ENCODE measurements around the gene HK1.
"Not testable (repeated sequence)": the region's sequence is repeated elsewhere in the genome, so short reads cannot be mapped to it uniquely, and the experiment has no call there.

The HK1 gene

GRCh38 chr10:69425041-69425440 is 146.7 kb downstream of the HK1 start:
- no peak for DNase-seq (ENCODE audit: low spot score)

DNA sequence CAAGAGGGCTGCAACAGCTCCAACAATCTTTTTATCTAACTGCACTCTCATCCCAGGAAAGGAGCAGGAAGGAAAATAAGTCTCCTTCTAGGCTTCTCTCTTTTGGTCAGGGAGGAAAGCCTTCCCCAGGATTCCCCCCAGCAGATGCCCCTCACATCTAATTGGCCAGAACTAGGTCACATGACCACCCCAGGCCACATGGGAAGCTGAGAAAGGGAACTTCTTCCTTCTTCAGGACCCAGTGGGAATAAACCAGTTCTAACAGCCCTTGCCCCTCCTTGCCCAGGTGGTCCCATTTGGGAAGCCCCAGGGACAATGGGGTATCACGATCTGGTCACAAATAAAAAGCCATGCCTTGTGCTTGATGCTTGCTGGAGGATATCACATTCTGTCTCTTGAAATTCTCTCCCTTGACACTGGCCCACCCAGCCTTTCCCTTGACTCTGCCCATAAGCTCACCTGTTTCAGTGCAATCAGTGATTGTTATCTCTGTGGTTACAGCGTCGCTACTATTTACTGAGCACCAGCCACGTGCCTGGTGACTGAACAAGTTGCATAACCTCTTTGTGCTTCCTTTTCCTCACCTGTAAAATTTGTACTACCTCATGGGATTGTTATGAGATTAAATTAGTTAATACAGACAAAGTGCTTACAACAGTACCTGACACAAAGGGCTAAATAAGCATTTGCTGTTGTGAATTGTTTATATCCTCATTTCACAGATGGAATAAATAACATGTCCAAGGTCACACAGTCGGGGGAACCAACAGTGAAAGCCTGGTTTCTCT is 147.4 kb downstream of the HK1 start:
- DNase-seq (ENCODE audit: low spot score): no peak

DNA sequence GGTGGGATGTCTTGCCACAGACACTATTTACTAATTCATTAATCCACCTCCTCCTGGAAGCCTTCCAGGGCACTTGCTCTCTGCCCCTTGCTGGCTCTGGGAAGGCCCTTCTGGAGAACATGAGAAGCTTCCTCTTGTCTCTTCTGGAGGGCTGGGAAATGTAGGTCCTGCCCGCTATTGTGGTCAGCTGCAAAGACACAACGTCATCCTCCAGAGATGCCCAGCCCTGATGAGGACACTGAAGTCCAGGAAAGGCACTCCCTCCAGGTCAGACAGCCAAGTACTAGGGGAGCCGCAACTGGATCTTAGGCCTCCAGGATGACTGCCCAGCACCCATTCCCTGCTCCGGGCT is 148.1 kb downstream of the HK1 start:
- no peak for DNase-seq (ENCODE audit: low spot score)

GRCh38 chr10:69428165-69428564 is 149.9 kb downstream of the HK1 start:
- DNase-seq (ENCODE audit: low spot score): no peak

DNA sequence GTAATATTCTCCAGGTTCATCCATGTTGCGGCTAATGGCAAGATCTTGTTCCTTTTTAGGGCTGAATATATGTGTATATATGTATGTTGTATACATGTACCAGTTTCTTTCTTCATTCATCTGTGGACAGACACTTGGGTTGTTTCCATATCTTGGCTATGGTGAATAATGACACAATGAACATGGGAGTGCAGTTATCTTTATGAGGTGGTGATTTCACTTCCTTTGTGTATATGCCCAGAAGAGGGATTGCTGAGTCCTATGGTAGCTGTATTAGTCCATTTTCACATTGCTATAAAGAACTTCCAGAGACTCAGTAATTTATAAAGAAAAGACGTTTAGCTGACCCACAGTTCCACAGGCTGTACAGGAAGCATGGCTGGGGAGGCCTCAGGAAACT is 155.9 kb downstream of the HK1 start:
- no peak for DNase-seq (ENCODE audit: low spot score)

DNA sequence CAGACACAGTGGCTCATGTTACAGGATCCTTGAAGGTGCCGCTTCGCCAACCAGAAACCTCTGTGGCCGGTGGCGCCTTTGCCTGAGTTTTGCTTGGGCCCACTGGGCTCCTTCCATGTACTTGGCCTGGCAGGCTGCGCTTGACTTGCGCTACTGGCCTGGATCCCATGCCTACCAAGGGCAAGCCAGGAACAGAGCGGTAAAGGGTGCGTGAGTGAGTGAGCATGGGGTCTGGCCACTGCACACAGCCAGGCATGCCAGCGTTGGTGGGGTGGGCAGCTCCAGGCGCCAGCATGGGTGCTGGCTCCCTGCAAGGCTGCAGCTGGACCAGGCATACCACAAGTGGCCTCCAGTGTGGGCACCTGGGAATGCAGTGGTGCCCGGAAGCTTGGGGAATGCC is 156.6 kb downstream of the HK1 start:
- no peak for DNase-seq (ENCODE audit: low spot score)

- no peak for DNase-seq (ENCODE audit: low spot score)
Measured at GRCh38 chr10:69435966-69436520, 157.7 kb downstream of the HK1 start.

GRCh38 chr10:69437321-69438259 is 159.3 kb downstream of the HK1 start:
- DNase-seq (ENCODE audit: low spot score): no peak

GRCh38 chr10:69438536-69439349 is 160.4 kb downstream of the HK1 start:
- DNase-seq (ENCODE audit: low spot score): peak; percentile 55

GRCh38 chr10:69439350-69439739 is 161.0 kb downstream of the HK1 start:
- DNase-seq (ENCODE audit: low spot score): peak; percentile 50

GRCh38 chr10:69439813-69440506 is 161.7 kb downstream of the HK1 start:
- no peak for DNase-seq (ENCODE audit: low spot score)

GRCh38 chr10:69443354-69443753 is 165.1 kb downstream of the HK1 start:
- DNase-seq (ENCODE audit: low spot score): no peak

GRCh38 chr10:69445041-69445440 is 166.7 kb downstream of the HK1 start:
- DNase-seq (ENCODE audit: low spot score): no peak

DNA sequence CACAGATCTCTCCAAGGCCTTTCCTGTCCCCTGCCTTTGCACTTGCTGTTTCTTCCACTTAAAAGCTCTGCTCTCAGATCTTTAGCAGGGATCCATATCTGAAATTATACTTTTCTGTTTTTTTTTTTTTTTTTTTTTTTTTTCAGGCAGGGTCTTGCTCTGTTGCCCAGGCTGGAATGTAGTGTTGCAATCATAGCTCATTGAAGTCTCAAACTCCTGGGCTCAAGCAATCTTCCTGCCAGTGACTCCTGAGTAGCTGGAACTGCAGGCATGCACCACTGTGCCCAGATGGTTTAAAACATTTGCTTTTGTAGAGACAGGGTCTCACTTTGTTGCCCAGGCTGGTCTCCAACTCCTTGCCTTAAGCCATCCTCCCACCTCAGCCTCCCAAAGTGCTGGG is 167.9 kb downstream of the HK1 start:
- DNase-seq (ENCODE audit: low spot score): no peak

GRCh38 chr10:69446650-69447151 is 168.4 kb downstream of the HK1 start:
- no peak for DNase-seq (ENCODE audit: low spot score)

GRCh38 chr10:69449841-69450240 is 171.5 kb downstream of the HK1 start:
- peak; percentile 54 for DNase-seq (ENCODE audit: low spot score)

DNA sequence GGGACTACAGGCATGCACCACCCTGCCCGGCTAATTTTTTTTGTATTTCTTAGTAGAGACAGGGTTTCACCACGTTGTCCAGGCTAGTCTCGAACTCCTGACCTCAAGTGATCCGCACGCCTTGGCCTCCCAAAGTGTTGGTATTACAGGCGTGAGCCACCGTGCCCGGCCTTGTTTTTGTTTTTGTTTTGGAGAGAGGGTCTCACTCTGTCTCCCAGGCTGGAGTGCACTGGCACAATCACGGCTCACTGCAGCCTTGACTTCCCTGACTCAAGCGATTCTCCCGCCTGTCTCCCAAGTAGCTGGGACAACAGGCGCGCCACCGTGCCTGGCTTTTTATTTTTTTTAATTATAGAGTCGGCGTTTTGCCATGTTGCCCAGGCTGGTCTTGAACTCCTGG is 172.1 kb downstream of the HK1 start:
- not testable (repeated sequence) for DNase-seq (ENCODE audit: low spot score)

DNA sequence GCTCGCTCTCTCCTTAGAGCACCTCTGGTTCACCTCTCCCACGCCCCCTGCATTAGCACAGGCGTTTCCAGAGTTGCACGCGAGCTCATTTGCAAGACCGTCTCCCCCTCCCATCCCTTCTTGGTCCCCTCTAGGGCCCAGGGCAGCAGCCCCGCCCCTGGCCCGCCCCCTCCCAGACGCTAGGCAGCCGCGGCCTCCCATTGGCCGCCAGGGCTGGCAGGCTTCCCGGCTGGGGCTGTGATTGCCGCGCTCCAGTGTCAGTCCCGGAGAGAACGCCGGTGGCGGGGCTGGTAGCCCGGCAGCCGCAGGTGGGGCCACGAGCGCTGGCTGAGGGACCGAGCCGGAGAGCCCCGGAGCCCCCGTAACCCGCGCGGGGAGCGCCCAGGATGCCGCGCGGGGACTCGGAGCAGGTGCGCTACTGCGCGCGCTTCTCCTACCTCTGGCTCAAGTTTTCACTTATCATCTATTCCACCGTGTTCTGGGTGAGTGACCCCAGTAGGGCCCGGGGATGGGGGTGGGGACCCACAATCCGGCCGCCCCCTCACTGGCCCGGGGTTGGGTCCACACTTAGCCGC is 173.0 kb downstream of the HK1 start, which contains the start of gene TSPAN15:
Gene TSPAN15, plus strand, starts transcription at position 257 of the 575 bp plus-strand sequence. Its CDS starts 130 bp downstream, at position 387.
- peak; percentile 91 for DNase-seq (ENCODE audit: low spot score)

All from D341Med (cell line).